HepG2 (cell line): ENCODE results near the gene NISCH. TPM values are rescaled to one million over a fixed set of nuclear protein-coding genes. Genes with fewer than 3 reads are reported as not detected.

Experiments used
- MNT ChIP-seq: fragments of 450-650 bp; IDR thresholded peaks from 2 replicates; pipeline ENCODE4 v1.6.1; 2016
- RAD51 ChIP-seq: fragments of 450-650 bp; IDR thresholded peaks from 2 replicates; pipeline ENCODE4 v1.6.1; 2016; ENCODE audit warnings: borderline replicate concordance
- ZEB1 ChIP-seq: IDR thresholded peaks from 2 replicates; pipeline ENCODE4 v1.6.1; 2012; ENCODE audit warnings: mild to moderate bottlenecking, low read depth, inconsistent platforms; ENCODE audit not compliant: insufficient replicate concordance
- ZFP37 ChIP-seq: sonication (generic); formaldehyde crosslinking; IDR thresholded peaks from 2 replicates; pipeline ENCODE4 v1.4.0; 2020; ENCODE audit warnings: missing genetic modification reagents, borderline replicate concordance
- ZNF205 ChIP-seq: IDR thresholded peaks from 2 replicates; pipeline ENCODE4 v1.6.1; 2018; ENCODE audit warnings: missing biosample characterization, missing genetic modification reagents
- polyA plus RNA-seq, 8 experiments: library from polyadenylated mRNA; depleted of rRNA in 3 of 8; stranded (reverse) in 7 of 8; unstranded in 1 of 8; fragments of >200 nt; fragmentation: Illumina TruSeq in 4 of 8; extraction: Trizol in 4 of 8; gene quantifications; 2 replicates each; pipeline versions ENCODE4 v1.2.1 to v1.2.3, GENCODE V29; 2011 to 2016; ENCODE audit warnings: low read depth in 4 of 8, missing spikeins in 1 of 8, mixed read lengths in 1 of 8; ENCODE audit not compliant: insufficient read depth in 1 of 8
- total RNA-seq, 5 experiments: library from RNA; depleted of rRNA; stranded (reverse); fragments of >200 nt; fragmentation: Illumina TruSeq; extraction: Trizol; gene quantifications; 2 replicates each; pipeline ENCODE4 v1.2.3, GENCODE V29; 2016; ENCODE audit warnings: low read depth in 1 of 5
- TF ChIP-seq, protein P1 (sequence below): sonication (generic); formaldehyde crosslinking; IDR thresholded peaks from 2 replicates; pipeline ENCODE4 v1.4.0; 2020; ENCODE audit warnings: mild to moderate bottlenecking, missing genetic modification reagents
- TF ChIP-seq, protein P2 (sequence below): sonication (generic); formaldehyde crosslinking; IDR thresholded peaks from one replicate; pipeline ENCODE4 v1.5.1; 2020; ENCODE audit warnings: mild to moderate bottlenecking, missing genetic modification reagents; ENCODE audit errors: not compliant biosample characterization

Gene NISCH
- total and polyA plus RNA-seq, 2 of the 13 experiments (the other 11 are each of a cell fraction or from before 2014, with no cell fraction given), result 27.0 to 47.6 TPM

DNA sequence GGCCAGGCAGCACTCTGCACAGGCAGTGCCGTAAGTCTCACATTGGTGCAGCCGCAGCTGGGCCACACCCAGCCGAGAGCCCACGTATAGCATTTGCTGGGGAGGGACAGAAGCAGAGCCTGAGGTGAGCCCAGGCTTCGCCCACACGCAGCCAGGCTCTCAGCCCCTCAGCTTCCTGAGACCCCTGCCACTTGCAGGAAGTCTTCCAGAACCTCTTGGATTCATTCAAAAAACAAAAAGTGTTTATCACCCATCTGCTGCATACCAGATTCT, 17.4 kb upstream of the NISCH start (continued):
- no peak for TF ChIP-seq RAD51
- no peak for TF ChIP-seq ZNF205 (CRISPR knock-in tag)
- TF ChIP-seq MNT, result no peak
- TF ChIP-seq ZFP37 (CRISPR knock-in tag), result no peak
- TF ChIP-seq, protein P1, sequence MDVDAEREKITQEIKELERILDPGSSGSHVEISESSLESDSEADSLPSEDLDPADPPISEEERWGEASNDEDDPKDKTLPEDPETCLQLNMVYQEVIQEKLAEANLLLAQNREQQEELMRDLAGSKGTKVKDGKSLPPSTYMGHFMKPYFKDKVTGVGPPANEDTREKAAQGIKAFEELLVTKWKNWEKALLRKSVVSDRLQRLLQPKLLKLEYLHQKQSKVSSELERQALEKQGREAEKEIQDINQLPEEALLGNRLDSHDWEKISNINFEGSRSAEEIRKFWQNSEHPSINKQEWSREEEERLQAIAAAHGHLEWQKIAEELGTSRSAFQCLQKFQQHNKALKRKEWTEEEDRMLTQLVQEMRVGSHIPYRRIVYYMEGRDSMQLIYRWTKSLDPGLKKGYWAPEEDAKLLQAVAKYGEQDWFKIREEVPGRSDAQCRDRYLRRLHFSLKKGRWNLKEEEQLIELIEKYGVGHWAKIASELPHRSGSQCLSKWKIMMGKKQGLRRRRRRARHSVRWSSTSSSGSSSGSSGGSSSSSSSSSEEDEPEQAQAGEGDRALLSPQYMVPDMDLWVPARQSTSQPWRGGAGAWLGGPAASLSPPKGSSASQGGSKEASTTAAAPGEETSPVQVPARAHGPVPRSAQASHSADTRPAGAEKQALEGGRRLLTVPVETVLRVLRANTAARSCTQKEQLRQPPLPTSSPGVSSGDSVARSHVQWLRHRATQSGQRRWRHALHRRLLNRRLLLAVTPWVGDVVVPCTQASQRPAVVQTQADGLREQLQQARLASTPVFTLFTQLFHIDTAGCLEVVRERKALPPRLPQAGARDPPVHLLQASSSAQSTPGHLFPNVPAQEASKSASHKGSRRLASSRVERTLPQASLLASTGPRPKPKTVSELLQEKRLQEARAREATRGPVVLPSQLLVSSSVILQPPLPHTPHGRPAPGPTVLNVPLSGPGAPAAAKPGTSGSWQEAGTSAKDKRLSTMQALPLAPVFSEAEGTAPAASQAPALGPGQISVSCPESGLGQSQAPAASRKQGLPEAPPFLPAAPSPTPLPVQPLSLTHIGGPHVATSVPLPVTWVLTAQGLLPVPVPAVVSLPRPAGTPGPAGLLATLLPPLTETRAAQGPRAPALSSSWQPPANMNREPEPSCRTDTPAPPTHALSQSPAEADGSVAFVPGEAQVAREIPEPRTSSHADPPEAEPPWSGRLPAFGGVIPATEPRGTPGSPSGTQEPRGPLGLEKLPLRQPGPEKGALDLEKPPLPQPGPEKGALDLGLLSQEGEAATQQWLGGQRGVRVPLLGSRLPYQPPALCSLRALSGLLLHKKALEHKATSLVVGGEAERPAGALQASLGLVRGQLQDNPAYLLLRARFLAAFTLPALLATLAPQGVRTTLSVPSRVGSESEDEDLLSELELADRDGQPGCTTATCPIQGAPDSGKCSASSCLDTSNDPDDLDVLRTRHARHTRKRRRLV (CRISPR knock-in tag), result no peak
- no peak for TF ChIP-seq ZEB1
- TF ChIP-seq, protein P2, sequence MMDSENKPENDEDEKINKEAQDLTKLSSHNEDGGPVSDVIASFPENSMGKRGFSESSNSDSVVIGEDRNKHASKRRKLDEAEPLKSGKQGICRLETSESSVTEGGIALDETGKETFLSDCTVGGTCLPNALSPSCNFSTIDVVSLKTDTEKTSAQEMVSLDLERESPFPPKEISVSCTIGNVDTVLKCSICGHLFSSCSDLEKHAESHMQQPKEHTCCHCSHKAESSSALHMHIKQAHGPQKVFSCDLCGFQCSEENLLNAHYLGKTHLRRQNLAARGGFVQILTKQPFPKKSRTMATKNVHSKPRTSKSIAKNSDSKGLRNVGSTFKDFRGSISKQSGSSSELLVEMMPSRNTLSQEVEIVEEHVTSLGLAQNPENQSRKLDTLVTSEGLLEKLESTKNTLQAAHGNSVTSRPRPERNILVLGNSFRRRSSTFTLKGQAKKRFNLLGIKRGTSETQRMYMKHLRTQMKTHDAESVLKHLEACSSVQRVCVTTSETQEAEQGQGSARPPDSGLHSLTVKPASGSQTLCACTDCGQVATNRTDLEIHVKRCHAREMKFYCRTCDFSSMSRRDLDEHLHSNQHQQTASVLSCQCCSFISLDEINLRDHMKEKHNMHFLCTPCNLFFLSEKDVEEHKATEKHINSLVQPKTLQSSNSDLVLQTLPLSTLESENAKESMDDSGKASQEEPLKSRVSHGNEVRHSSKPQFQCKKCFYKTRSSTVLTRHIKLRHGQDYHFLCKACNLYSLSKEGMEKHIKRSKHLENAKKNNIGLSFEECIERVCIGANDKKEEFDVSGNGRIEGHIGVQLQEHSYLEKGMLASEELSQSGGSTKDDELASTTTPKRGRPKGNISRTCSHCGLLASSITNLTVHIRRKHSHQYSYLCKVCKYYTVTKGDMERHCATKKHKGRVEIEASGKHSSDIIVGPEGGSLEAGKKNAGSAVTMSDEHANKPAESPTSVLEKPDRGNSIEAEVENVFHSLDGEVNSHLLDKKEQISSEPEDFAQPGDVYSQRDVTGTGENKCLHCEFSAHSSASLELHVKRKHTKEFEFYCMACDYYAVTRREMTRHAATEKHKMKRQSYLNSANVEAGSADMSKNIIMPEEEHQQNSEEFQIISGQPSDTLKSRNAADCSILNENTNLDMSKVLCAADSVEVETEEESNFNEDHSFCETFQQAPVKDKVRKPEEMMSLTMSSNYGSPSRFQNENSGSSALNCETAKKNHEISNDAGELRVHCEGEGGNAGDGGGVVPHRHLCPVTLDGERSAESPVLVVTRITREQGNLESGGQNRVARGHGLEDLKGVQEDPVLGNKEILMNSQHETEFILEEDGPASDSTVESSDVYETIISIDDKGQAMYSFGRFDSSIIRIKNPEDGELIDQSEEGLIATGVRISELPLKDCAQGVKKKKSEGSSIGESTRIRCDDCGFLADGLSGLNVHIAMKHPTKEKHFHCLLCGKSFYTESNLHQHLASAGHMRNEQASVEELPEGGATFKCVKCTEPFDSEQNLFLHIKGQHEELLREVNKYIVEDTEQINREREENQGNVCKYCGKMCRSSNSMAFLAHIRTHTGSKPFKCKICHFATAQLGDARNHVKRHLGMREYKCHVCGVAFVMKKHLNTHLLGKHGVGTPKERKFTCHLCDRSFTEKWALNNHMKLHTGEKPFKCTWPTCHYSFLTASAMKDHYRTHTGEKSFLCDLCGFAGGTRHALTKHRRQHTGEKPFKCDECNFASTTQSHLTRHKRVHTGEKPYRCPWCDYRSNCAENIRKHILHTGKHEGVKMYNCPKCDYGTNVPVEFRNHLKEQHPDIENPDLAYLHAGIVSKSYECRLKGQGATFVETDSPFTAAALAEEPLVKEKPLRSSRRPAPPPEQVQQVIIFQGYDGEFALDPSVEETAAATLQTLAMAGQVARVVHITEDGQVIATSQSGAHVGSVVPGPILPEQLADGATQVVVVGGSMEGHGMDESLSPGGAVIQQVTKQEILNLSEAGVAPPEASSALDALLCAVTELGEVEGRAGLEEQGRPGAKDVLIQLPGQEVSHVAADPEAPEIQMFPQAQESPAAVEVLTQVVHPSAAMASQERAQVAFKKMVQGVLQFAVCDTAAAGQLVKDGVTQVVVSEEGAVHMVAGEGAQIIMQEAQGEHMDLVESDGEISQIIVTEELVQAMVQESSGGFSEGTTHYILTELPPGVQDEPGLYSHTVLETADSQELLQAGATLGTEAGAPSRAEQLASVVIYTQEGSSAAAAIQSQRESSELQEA, result no peak
